HEK293T (cell line): Measurements from ENCODE around the gene RTEL1.

Experiments used
- CTCF ChIA-PET: fragments of 350-600 bp; formaldehyde crosslinking; extraction: SDS; loops from one replicate; lab custom pipeline; 2021; ENCODE audit warnings: antibody characterized with exemption, inconsistent platforms; lab: Yijun Ruan, JAX
- POLR2A ChIA-PET: fragments of 350-600 bp; formaldehyde crosslinking; extraction: SDS; loops from one replicate; lab custom pipeline; 2020; ENCODE audit warnings: antibody characterized with exemption, inconsistent platforms; lab: Yijun Ruan, JAX
- DNase-seq: peaks from one replicate; pipeline ENCODE4 v3.0.0; 2012; ENCODE audit warnings: mixed read lengths; ENCODE audit errors: extremely low spot score
- ARNT ChIP-seq: fragments of 450-650 bp; IDR thresholded peaks from 2 replicates; pipeline ENCODE4 v1.6.1; 2017; ENCODE audit warnings: mild to moderate bottlenecking
- BHLHE40 ChIP-seq: fragments of 450-650 bp; IDR thresholded peaks from 2 replicates; pipeline ENCODE4 v1.6.1; 2016; ENCODE audit warnings: mild to moderate bottlenecking, moderate library complexity, borderline replicate concordance
- CTBP1 ChIP-seq: fragments of 450-650 bp; IDR thresholded peaks from 2 replicates; pipeline ENCODE4 v1.6.1; 2016; ENCODE audit warnings: borderline replicate concordance
- ELF4 ChIP-seq: fragments of 450-650 bp; IDR thresholded peaks from 2 replicates; pipeline ENCODE4 v1.6.1; 2017; ENCODE audit warnings: antibody characterized with exemption
- FOXA1 ChIP-seq: fragments of 450-650 bp; IDR thresholded peaks from 2 replicates; pipeline ENCODE4 v1.6.1; 2016; ENCODE audit warnings: mild to moderate bottlenecking
- FOXK2 ChIP-seq: fragments of 450-650 bp; IDR thresholded peaks from 2 replicates; pipeline ENCODE4 v1.6.1; 2016; ENCODE audit warnings: mild to moderate bottlenecking
- FOXM1 ChIP-seq: fragments of 450-650 bp; IDR thresholded peaks from 2 replicates; pipeline ENCODE4 v1.6.1; 2017; ENCODE audit warnings: mild to moderate bottlenecking, borderline replicate concordance
- HDGF ChIP-seq: fragments of 450-650 bp; IDR thresholded peaks from 2 replicates; pipeline ENCODE4 v1.6.1; 2017; ENCODE audit warnings: antibody characterized with exemption, borderline replicate concordance
- L3MBTL2 ChIP-seq: fragments of 450-650 bp; conservative IDR thresholded peaks from 2 replicates; pipeline ENCODE4 v1.6.1; 2016; ENCODE audit warnings: mild to moderate bottlenecking
- LEF1 ChIP-seq: fragments of 450-650 bp; IDR thresholded peaks from 2 replicates; pipeline ENCODE4 v1.6.1; 2017; ENCODE audit warnings: mild to moderate bottlenecking, borderline replicate concordance
- NFRKB ChIP-seq: fragments of 450-650 bp; IDR thresholded peaks from 2 replicates; pipeline ENCODE4 v1.6.1; 2016; ENCODE audit warnings: mild to moderate bottlenecking, moderate library complexity
- PKNOX1 ChIP-seq: fragments of 450-650 bp; IDR thresholded peaks from 2 replicates; pipeline ENCODE4 v1.6.1; 2016
- SP1 ChIP-seq: fragments of 450-650 bp; IDR thresholded peaks from 2 replicates; pipeline ENCODE4 v1.6.1; 2017
- SUZ12 ChIP-seq: fragments of 450-650 bp; IDR thresholded peaks from 2 replicates; pipeline ENCODE4 v1.6.1; 2016; ENCODE audit warnings: mild to moderate bottlenecking
- TARDBP ChIP-seq: fragments of 450-650 bp; IDR thresholded peaks from 2 replicates; pipeline ENCODE4 v1.6.1; 2016
- ZNF384 ChIP-seq: fragments of 450-650 bp; IDR thresholded peaks from 2 replicates; pipeline ENCODE4 v1.6.1; 2016

RTEL1 gene

GRCh38 chr20:63694584-63695423, 36.7 kb downstream of the RTEL1 start:
- CTCF ChIA-PET: no interaction called here
- POLR2A ChIA-PET: interaction anchor here (1.5 kb wide), 1 partner anchor 8 kb away, joined by 5 read pairs; no protein-coding TSS in a partner anchor
- TF ChIP-seq FOXA1: no peak
- no peak for TF ChIP-seq FOXK2
- no peak for TF ChIP-seq ELF4
- TF ChIP-seq NFRKB: no peak
- TF ChIP-seq HDGF: no peak
- TF ChIP-seq PKNOX1: no peak
- no peak for TF ChIP-seq FOXM1
- no peak for TF ChIP-seq LEF1
- TF ChIP-seq SUZ12: no peak
- no peak for DNase-seq

DNA sequence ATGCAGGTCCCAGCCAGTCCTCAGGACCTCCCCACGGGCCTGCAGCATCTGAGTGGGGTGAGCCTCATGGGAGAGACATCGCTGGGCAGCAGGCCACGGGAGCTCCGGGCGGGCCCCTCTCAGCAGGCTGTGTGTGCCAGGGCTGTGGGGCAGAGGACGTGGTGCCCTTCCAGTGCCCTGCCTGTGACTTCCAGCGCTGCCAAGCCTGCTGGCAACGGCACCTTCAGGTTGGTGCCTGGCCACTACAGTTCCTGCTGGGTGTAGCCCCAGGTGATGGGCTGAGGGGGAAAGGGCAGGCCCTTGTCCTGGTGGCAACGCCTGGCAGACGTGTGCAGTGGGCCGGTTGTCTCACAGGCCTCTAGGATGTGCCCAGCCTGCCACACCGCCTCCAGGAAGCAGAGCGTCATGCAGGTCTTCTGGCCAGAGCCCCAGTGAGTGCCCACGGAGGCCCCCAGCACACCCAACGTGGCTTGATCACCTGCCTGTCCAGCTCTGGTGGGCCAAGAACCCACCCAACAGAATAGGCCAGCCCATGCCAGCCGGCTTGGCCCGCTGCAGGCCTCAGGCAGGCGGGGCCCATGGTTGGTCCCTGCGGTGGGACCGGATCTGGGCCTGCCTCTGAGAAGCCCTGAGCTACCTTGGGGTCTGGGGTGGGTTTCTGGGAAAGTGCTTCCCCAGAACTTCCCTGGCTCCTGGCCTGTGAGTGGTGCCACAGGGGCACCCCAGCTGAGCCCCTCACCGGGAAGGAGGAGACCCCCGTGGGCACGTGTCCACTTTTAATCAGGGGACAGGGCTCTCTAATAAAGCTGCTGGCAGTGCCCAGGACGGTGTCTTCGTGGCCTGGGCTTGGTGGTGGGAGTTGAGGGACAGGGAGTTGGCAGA, 37.6 kb downstream of the RTEL1 start:
- CTCF ChIA-PET: no interaction called here
- DNase-seq: no peak
- POLR2A ChIA-PET: interaction anchor here (1.1 kb wide), 1 partner anchor 69 kb away, joined by 3 read pairs; the partner anchor contains the start of gene GMEB2
- TF ChIP-seq L3MBTL2 (no peak), PKNOX1 (no peak), FOXM1 (no peak), ELF4 (no peak), ARNT (no peak)

DNA sequence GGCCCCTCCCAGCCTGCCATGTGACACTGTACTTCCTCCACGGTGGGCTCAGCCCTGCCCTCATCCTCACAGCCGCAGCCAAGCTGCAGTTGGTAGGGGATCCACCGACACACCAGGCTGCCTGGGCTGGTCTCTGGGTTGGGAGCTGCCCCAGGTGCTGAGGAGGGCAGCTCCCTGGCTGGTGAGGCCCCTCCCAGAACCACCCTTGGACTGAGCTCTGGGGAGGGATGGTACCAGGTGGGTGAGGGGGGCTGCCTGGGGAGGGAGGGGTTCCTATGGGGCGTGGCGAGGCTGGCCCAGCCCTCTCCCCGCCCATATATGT, 38.2 kb downstream of the RTEL1 start:
- POLR2A ChIA-PET: interaction anchor here (1.1 kb wide), 1 partner anchor 69 kb away, joined by 3 read pairs; the partner anchor contains the start of gene GMEB2
- no peak for DNase-seq
- CTCF ChIA-PET: no interaction called here
- no peak for TF ChIP-seq PKNOX1

- DNase-seq: no peak
- TF ChIP-seq TARDBP (no peak), FOXA1 (no peak), SP1 (no peak), L3MBTL2 (no peak), LEF1 (no peak), BHLHE40 (no peak), SUZ12 (no peak), NFRKB (no peak), HDGF (no peak), FOXM1 (no peak), ZNF384 (no peak), ARNT (no peak), CTBP1 (no peak), PKNOX1 (no peak), FOXK2 (no peak), ELF4 (no peak)
- ChIA-PET POLR2A (no interaction called here), CTCF (no interaction called here)
Measured at GRCh38 chr20:63696628-63697356, 38.7 kb downstream of the RTEL1 start, which contains the start of gene TNFRSF6B. TNFRSF6B (plus strand) TSS chr20:63696652; CDS start chr20:63696768, 116 bp downstream.

DNA sequence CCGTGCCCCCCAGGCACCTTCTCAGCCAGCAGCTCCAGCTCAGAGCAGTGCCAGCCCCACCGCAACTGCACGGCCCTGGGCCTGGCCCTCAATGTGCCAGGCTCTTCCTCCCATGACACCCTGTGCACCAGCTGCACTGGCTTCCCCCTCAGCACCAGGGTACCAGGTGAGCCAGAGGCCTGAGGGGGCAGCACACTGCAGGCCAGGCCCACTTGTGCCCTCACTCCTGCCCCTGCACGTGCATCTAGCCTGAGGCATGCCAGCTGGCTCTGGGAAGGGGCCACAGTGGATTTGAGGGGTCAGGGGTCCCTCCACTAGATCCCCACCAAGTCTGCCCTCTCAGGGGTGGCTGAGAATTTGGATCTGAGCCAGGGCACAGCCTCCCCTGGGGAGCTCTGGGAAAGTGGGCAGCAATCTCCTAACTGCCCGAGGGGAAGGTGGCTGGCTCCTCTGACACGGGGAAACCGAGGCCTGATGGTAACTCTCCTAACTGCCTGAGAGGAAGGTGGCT, 39.3 kb downstream of the RTEL1 start:
- TF ChIP-seq LEF1: no peak
- TF ChIP-seq CTBP1: no peak
- no peak for TF ChIP-seq ARNT
- TF ChIP-seq L3MBTL2: no peak
- TF ChIP-seq FOXK2: no peak
- TF ChIP-seq SP1: no peak
- no peak for TF ChIP-seq HDGF
- TF ChIP-seq FOXM1: no peak
- no peak for TF ChIP-seq SUZ12
- TF ChIP-seq ZNF384: no peak
- no peak for TF ChIP-seq BHLHE40
- no peak for TF ChIP-seq FOXA1
- ChIA-PET POLR2A (no interaction called here), CTCF (no interaction called here)
- no peak for DNase-seq
